ENCODE measurements around the gene MEF2A. TPM values are rescaled to one million over a fixed set of nuclear protein-coding genes. Genes with fewer than 3 reads are reported as not detected.

The MEF2A gene
- total RNA-seq, 1 donor from 2014 or later = 88.3 TPM

DNA sequence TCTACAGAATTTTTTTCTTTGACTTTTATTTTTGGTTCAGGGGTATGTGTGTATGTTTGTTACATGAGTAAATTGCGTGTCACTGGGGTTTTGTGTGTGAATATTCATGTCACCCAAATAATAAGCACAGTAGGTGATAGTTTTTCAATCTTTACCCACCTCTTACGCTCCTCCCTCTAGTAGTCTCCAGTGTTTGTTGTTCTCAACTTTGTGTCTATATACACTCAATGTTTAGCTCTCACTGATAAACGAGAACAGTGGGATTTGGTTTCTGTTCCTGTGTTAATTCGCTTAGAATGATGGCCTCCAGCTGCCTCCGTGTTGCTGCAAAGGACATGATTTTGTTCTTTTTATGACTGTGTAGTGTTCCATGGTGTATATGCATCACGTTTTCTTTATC is 54.4 kb downstream of the MEF2A start:
- CTCF ChIA-PET = no interaction called here
- DNase-seq = no peak
- no peak for ATAC-seq (ENCODE audit: low read depth)
- TF ChIP-seq, protein P1, sequence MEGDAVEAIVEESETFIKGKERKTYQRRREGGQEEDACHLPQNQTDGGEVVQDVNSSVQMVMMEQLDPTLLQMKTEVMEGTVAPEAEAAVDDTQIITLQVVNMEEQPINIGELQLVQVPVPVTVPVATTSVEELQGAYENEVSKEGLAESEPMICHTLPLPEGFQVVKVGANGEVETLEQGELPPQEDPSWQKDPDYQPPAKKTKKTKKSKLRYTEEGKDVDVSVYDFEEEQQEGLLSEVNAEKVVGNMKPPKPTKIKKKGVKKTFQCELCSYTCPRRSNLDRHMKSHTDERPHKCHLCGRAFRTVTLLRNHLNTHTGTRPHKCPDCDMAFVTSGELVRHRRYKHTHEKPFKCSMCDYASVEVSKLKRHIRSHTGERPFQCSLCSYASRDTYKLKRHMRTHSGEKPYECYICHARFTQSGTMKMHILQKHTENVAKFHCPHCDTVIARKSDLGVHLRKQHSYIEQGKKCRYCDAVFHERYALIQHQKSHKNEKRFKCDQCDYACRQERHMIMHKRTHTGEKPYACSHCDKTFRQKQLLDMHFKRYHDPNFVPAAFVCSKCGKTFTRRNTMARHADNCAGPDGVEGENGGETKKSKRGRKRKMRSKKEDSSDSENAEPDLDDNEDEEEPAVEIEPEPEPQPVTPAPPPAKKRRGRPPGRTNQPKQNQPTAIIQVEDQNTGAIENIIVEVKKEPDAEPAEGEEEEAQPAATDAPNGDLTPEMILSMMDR (IDR thresholded peaks at IDR 0.05) = no peak
- Mint-ChIP-seq H3K36me3 (ENCODE audit: low read depth) (peaks cover 33% of the 10 kb centered on the region), H3K27me3 (no peaks in the 10 kb centered on the region), H3K9me3 (peaks cover 7% of the 10 kb centered on the region), H3K4me3 (no peak overlapping the region), H3K4me1 (peaks cover 66% of the 10 kb centered on the region), H3K27ac (no peak overlapping the region)
- intact Hi-C loops (cut with micrococcal nuclease) = no loop called here
- POLR2A ChIA-PET = no interaction called here

DNA sequence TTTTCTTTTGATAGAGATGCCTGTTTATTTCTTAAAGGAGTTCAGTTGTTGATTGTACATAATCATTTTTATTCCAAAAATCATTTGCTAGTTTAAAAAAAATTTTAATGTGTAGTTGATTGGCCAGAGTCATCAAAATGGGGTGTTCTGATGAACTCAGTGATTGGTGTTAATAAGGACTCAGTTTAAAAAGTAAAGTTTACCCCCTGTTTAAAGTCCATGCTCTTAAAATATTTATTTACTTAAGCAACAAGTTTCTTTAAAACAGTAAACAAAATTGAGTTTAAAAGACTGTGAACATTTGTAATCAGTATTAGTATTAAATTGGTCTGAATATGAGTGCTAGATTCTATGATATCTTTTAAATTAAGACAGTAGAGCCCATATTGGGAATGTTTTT is 56.0 kb downstream of the MEF2A start:
- ATAC-seq (ENCODE audit: low read depth) (no peak), DNase-seq (no peak)
- Mint-ChIP-seq H3K27me3 (no peaks in the 10 kb centered on the region), H3K27ac (no peak overlapping the region), H3K9me3 (peaks cover 8% of the 10 kb centered on the region), H3K4me1 (peaks cover 71% of the 10 kb centered on the region), H3K4me3 (no peak overlapping the region), H3K36me3 (ENCODE audit: low read depth) (peaks cover 48% of the 10 kb centered on the region)
- ChIA-PET POLR2A (interaction anchor here (0.6 kb wide), 1 partner anchor 184 kb away, joined by 5 read pairs; no protein-coding TSS in a partner anchor), CTCF (no interaction called here)
- TF ChIP-seq, protein P1 (IDR thresholded peaks at IDR 0.05) = no peak
- intact Hi-C loops (cut with micrococcal nuclease) = no loop called here

DNA sequence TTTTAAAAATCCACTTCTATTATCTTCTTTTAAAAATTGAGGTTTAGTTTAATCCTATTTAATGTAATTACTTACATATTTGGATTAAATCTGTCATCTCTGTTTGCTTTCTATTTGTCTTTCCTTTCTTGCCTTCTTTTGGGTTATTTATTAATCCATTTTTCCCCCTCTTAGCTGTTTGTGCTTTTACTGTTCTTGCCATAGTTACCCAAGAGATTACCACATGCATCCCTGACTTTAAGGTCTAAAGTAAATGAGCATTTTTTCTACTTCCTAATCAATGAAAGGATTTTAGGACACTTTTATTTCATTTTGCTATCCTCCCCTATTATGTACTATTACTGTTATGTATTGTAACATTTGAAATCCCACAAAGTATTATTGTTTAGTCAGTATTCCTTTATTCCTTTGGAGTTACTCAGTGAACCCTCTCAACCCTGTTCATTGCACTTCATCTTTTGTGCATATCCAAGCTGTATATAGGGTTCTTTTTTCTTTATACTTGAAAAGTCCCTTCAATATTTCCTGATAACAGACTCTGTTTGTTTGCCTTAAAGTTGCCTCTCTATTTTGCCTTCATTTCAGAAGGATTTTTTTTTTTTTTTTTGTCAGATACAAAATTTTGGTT is 62.7 kb downstream of the MEF2A start:
- H3K9me3 Mint-ChIP-seq = peaks cover 8% of the 10 kb centered on the region
- no peak for DNase-seq
- TF ChIP-seq, protein P1 (IDR thresholded peaks at IDR 0.05) = no peak
- peak overlapping the region; percentile 46 for H3K27ac Mint-ChIP-seq
- no peak overlapping the region for H3K4me3 Mint-ChIP-seq
- CTCF ChIA-PET = interaction anchor here (1.9 kb wide), 1 partner anchor 76 kb away, joined by 4 read pairs; no protein-coding TSS in a partner anchor
- peaks cover 53% of the 10 kb centered on the region for H3K36me3 Mint-ChIP-seq (ENCODE audit: low read depth)
- no peaks in the 10 kb centered on the region for H3K27me3 Mint-ChIP-seq
- ATAC-seq (ENCODE audit: low read depth) = no peak
- H3K4me1 Mint-ChIP-seq = peaks cover 79% of the 10 kb centered on the region
- intact Hi-C loops (cut with micrococcal nuclease) = loop anchor here (5.0 kb wide), 1 partner anchor 36 kb away; no protein-coding TSS in a partner anchor
- POLR2A ChIA-PET = interaction anchor here (0.7 to 0.9 kb wide), 2 partner anchors 116 to 1486 kb away, joined by 3 to 5 read pairs; no protein-coding TSS in a partner anchor

DNA sequence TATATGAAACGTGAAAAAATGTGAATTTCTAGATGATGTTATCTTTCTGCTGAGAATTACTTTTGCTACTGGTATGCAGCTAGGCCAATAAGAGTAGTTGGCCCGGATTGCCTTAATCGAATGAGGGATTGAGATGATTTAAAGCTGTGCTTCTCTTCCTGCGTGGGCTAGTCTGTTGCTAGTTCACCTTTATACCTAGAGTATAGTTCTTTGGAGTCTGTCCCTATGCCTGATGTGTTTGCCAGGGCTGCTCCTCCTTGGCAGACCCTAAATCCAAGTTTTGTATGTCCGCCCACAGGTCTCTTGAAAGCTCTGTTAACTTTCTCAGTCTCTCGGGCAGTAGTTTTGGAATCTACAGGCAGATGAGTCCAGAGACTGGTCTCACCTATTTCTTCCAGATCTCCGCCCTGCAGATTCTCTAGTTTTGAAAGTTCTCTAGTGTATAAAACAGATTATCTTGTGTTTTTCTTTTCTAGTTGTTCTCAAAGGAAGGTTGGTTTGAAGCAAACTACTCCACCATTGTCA is 64.9 kb downstream of the MEF2A start:
- ChIA-PET POLR2A (interaction anchor here (1.2 to 1.6 kb wide), 3 partner anchors 50 to 118 kb away, joined by 8 to 12 read pairs (median 9); partner anchors contain the start of gene MEF2A), CTCF (interaction anchor here (1.4 to 1.9 kb wide), 2 partner anchors 74 to 127 kb away, joined by 3 to 4 read pairs; no protein-coding TSS in a partner anchor)
- DNase-seq (no peak), ATAC-seq (ENCODE audit: low read depth) (no peak)
- peak overlapping the region; percentile 92 for H3K27ac Mint-ChIP-seq
- intact Hi-C loops (cut with micrococcal nuclease) = loop anchor here (2.0 kb wide), 4 partner anchors 16 to 128 kb away; no protein-coding TSS in a partner anchor
- peaks cover 78% of the 10 kb centered on the region for H3K4me1 Mint-ChIP-seq
- H3K36me3 Mint-ChIP-seq (ENCODE audit: low read depth) = peaks cover 55% of the 10 kb centered on the region
- H3K9me3 Mint-ChIP-seq = peaks cover 4% of the 10 kb centered on the region
- H3K27me3 Mint-ChIP-seq = no peaks in the 10 kb centered on the region
- H3K4me3 Mint-ChIP-seq = peak overlapping the region; percentile 73
- TF ChIP-seq, protein P1 (IDR thresholded peaks at IDR 0.05) = no peak

DNA sequence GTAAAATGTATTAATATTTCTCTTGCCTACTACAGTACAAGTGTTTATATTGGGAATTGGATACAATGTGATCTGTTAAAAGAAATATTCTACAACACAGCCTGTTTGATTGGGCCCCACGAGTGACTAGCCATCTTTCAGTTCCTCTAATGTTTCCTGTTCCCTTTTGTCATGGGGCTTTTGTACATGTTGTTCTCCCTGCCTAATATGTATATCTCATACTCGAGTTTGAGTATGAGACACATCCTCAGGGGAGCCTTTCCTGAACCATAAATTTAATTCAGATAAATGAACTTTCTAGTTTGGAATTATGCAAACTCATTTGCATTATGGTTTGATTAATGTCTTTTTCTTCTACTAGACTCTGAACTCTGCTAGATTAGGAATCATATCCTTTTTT is 65.5 kb downstream of the MEF2A start:
- ATAC-seq (ENCODE audit: low read depth) = peak; percentile 97
- Mint-ChIP-seq H3K4me3 (peak overlapping the region; percentile 73), H3K27ac (peak overlapping the region; percentile 92), H3K4me1 (peaks cover 77% of the 10 kb centered on the region), H3K36me3 (ENCODE audit: low read depth) (peaks cover 55% of the 10 kb centered on the region), H3K9me3 (peaks cover 8% of the 10 kb centered on the region), H3K27me3 (no peaks in the 10 kb centered on the region)
- ChIA-PET CTCF (interaction anchor here (1.4 kb wide), 1 partner anchor 128 kb away, joined by 3 read pairs; no protein-coding TSS in a partner anchor), POLR2A (interaction anchor here (1.3 to 1.6 kb wide), 2 partner anchors 65 to 119 kb away, joined by 8 to 12 read pairs; partner anchors contain the start of gene MEF2A)
- DNase-seq = no peak
- TF ChIP-seq, protein P1 (IDR thresholded peaks at IDR 0.05) = no peak
- intact Hi-C loops (cut with micrococcal nuclease) = loop anchor here (2.0 kb wide), 4 partner anchors 16 to 128 kb away; no protein-coding TSS in a partner anchor

All from activated B cell treated with CpG ODN at 0.5 μM for 24 hours (primary cell).